Lower leg skin (tissue), 3 donors: ENCODE results near the gene CD81.

Source experiments
- CTCF ChIP-seq, 3 donors: fragments of 450-650 bp; IDR thresholded peaks; one replicate each; pipeline ENCODE4 v1.5.1; 2016; ENCODE audit warnings: antibody characterized with exemption in 3 of 3, mild to moderate bottlenecking in 3 of 3, moderate library complexity in 2 of 3
- POLR2A ChIP-seq, 2 donors: fragments of 450-650 bp; IDR thresholded peaks; one replicate each; pipeline ENCODE4 v1.6.1; 2016 to 2017; ENCODE audit warnings: antibody characterized with exemption in 2 of 2, mild to moderate bottlenecking in 1 of 2, moderate library complexity in 1 of 2

GRCh38 chr11:2442589-2442988 lies 65.5 kb downstream of the CD81 start:
- no peak for TF ChIP-seq CTCF (IDR thresholded peaks at IDR 0.05)
- no peak for TF ChIP-seq POLR2A (IDR thresholded peaks at IDR 0.05)
